Glutamatergic neuron (in vitro differentiated cells): ENCODE results near the gene RDH16. TPM values are rescaled to one million over a fixed set of nuclear protein-coding genes. Genes with fewer than 3 reads are reported as not detected.
"Not testable (repeated sequence)": the region's sequence is repeated elsewhere in the genome, so short reads cannot be mapped to it uniquely, and the experiment has no call there.

Experiments used
- DNase-seq: peaks from one replicate; pipeline ENCODE4 v3.0.0; 2022
- H3K27ac Mint-ChIP-seq: one replicate; pipeline ENCODE4 v1.8.0; 2020; ENCODE audit warnings: mild to moderate bottlenecking, mixed read lengths, inconsistent platforms; ENCODE audit not compliant: unreplicated experiment
- H3K27me3 Mint-ChIP-seq: one replicate; pipeline ENCODE4 v1.8.0; 2020; ENCODE audit warnings: mild to moderate bottlenecking, moderate library complexity, mixed read lengths, inconsistent platforms; ENCODE audit not compliant: unreplicated experiment
- H3K36me3 Mint-ChIP-seq: one replicate; pipeline ENCODE4 v1.8.0; 2020; ENCODE audit warnings: mild to moderate bottlenecking, mixed read lengths, inconsistent platforms; ENCODE audit not compliant: unreplicated experiment
- H3K4me1 Mint-ChIP-seq: one replicate; pipeline ENCODE4 v1.8.0; 2020; ENCODE audit warnings: mild to moderate bottlenecking, low read depth, mixed read lengths, inconsistent platforms; ENCODE audit not compliant: unreplicated experiment
- H3K4me3 Mint-ChIP-seq: one replicate; pipeline ENCODE4 v1.8.0; 2020; ENCODE audit warnings: mild to moderate bottlenecking, mixed read lengths, inconsistent platforms; ENCODE audit not compliant: unreplicated experiment
- H3K9me3 Mint-ChIP-seq: one replicate; pipeline ENCODE4 v1.8.0; 2020; ENCODE audit warnings: mild to moderate bottlenecking, moderate library complexity, mixed read lengths, inconsistent platforms; ENCODE audit not compliant: unreplicated experiment
- CTCF ChIP-seq: fragments of 200-600 bp; sonication (generic); IDR thresholded peaks from one replicate; pipeline ENCODE4 v1.5.0; 2021; ENCODE audit not compliant: partially characterized antibody, unreplicated experiment
- total RNA-seq: library from RNA; stranded (reverse); fragmentation: NEBNext Ultra II Directional; extraction: Animal tissue kit (Norgen Biotek cat#: 25700); gene quantifications from one replicate; pipeline ENCODE4 v1.2.1, GENCODE V29; 2021; ENCODE audit not compliant: unreplicated experiment

Gene RDH16
- total RNA-seq, 1 donor from 2014 or later = 0.74 TPM

DNA sequence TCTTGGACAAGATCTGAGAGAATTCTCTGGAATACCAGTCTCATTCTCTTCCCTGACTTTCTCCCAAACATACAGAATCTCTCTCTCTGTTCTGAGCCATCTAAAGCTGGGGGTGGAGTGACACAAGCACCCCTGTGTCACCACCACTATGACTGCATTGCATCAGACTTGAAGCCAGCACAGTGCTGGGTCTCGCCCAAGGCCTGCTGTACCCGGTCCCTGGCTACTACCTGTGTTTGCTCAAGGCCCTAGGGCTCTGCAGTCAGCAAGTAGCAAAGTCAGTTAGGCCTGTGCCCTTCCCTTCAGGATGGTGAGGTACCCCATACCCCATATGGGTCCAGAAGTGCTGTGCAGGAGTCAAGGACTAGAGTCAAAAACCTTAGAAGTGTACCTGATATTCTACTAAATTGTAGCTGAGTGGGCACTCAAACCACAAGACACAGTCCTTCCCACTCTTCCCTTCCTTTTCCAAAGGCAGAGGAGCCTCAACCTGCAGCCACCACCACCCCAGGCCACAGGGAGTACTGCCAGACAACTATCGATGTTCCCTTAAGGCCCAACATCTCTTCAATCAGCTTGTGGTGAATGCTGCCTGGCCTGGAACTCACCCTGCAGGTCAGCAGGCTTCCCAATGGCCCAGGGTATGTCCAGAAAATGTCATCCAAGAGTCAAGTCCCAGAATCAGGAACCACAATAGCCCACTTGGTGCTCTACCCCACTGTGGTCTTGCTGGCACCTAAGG is 21.2 kb upstream of the RDH16 start:
- Mint-ChIP-seq H3K36me3 (peaks cover 7% of the 10 kb centered on the region), H3K4me1 (no peaks in the 10 kb centered on the region), H3K27ac (no peak overlapping the region), H3K27me3 (peaks cover 4% of the 10 kb centered on the region), H3K9me3 (peaks cover 2% of the 10 kb centered on the region), H3K4me3 (no peak overlapping the region)
- DNase-seq = no peak
- no peak for TF ChIP-seq CTCF

GRCh38 chr12:56977361-56977760 is 20.0 kb upstream of the RDH16 start:
- not testable (repeated sequence) for H3K9me3 Mint-ChIP-seq, H3K4me3 Mint-ChIP-seq, H3K27ac Mint-ChIP-seq, H3K4me1 Mint-ChIP-seq, DNase-seq, H3K36me3 Mint-ChIP-seq, H3K27me3 Mint-ChIP-seq

GRCh38 chr12:56974224-56974623 is 16.8 kb upstream of the RDH16 start:
- H3K9me3 Mint-ChIP-seq, H3K27ac Mint-ChIP-seq: not testable (repeated sequence)

DNA sequence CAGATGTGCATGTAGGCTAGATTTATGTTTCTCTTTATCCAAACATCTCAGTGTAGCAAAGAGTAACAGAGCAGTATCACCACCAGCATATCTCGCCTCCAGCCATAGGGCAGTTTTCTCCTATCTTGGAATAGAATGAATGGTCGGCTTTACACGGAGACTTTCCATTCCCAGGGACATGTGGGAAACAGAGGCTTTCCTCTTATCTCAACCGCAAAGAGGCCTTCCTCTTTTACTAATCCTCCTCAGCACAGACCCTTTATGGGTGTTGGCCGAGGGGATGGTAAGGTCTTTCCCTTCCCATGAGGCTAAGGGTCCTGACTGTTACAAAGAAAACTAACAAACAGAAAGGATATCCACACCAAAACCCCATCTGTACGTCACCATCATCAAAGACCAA is 11.5 kb upstream of the RDH16 start:
- DNase-seq, H3K4me3 Mint-ChIP-seq, H3K9me3 Mint-ChIP-seq, H3K4me1 Mint-ChIP-seq, H3K27me3 Mint-ChIP-seq, H3K27ac Mint-ChIP-seq, H3K36me3 Mint-ChIP-seq: not testable (repeated sequence)

More at GRCh38 chr12:56974224-56974623, 16.8 kb upstream of the RDH16 start:
- not testable (repeated sequence) for H3K4me1 Mint-ChIP-seq, H3K27me3 Mint-ChIP-seq, H3K4me3 Mint-ChIP-seq, DNase-seq, H3K36me3 Mint-ChIP-seq

DNA sequence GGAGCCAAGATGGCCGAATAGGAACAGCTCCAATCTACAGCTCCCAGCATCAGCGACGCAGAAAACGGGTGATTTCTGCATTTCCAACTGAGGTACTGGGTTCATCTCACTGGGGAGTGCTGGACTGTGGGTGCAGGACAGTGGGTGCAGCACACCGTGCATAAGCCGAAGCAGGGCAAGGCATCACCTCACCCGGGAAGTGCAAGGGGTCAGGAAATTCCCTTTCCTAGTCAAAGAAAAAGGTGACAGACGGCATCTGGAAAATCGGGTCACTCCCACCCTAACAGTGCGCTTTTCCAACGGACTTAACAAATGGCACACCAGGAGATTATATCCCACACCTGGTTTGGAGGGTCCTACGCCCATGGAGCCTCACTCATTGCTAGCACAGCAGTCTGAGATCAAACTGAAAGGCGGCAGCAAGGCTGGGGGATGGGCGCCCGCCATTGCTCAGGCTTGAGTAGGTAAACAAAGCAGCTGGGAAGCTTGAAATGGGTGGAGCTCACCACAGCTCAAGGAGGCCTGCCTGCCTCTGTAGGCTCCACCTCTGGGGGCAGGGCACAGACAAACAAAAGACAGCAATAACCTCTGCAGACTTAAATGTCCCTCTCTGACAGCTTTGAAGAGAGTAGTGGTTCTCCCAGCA is 8.7 kb upstream of the RDH16 start:
- H3K27me3 Mint-ChIP-seq, H3K4me1 Mint-ChIP-seq, H3K9me3 Mint-ChIP-seq, H3K4me3 Mint-ChIP-seq, H3K27ac Mint-ChIP-seq, DNase-seq: not testable (repeated sequence)
- peaks cover 20% of the 10 kb centered on the region for H3K36me3 Mint-ChIP-seq

DNA sequence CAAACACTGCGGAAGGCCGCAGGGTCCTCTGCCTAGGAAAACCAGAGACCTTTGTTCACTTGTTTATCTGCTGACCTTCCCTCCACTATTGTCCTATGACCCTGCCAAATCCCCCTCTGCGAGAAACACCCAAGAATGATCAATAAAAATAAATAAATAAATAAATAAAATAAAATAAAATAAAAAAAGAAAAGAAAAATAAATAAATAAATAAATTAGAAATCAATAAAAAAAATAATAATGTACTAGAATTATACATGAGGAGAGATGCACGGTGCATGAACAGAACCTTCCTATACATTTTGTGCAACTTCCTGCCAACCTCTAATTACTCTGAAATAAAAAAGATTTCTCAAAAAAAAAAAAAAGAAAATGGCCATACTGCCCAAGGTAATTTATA is 7.7 kb upstream of the RDH16 start:
- not testable (repeated sequence) for H3K27me3 Mint-ChIP-seq, H3K9me3 Mint-ChIP-seq, H3K4me3 Mint-ChIP-seq, DNase-seq, H3K27ac Mint-ChIP-seq, H3K4me1 Mint-ChIP-seq
- peaks cover 20% of the 10 kb centered on the region for H3K36me3 Mint-ChIP-seq

DNA sequence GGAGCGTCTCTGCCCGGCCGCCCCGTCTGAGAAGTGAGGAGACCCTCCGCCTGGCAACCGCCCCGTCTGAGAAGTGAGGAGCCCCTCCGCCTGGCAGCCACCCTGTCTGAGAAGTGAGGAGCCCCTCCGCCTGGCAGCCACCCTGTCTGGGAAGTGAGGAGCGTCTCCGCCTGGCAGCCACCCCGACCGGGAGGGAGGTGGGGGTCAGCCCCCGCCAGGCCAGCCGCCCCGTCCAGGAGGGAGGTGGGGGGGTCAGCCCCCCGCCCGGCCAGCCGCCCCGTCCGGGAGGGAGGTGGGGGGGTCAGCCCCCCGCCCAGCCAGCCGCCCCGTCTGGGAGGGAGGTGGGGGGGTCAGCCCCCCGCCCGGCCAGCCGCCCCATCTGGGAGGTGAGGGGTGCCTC is 6.1 kb upstream of the RDH16 start:
- not testable (repeated sequence) for H3K4me1 Mint-ChIP-seq, H3K4me3 Mint-ChIP-seq, H3K27ac Mint-ChIP-seq, H3K9me3 Mint-ChIP-seq, H3K27me3 Mint-ChIP-seq, DNase-seq
- H3K36me3 Mint-ChIP-seq = peaks cover 20% of the 10 kb centered on the region

DNA sequence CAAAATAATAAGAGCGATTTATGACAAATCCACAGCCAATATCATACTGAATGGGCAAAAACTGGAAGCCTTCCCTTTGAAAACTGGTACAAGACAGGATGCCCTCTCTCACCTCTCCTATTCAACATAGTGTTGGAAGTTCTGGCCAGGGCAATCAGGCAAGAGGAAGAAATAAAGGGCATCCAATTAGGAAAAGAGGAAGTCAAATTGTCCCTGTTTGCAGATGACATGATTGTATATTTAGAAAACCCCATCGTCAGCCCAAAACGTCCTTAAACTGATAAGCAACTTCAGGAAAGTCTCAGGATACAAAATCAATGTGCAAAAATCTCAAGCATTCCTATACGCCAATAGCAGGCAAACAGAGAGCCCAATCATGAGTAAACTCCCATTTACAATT is 4.8 kb upstream of the RDH16 start:
- not testable (repeated sequence) for H3K27ac Mint-ChIP-seq, H3K4me1 Mint-ChIP-seq, H3K27me3 Mint-ChIP-seq, DNase-seq, H3K4me3 Mint-ChIP-seq, H3K9me3 Mint-ChIP-seq
- peaks cover 11% of the 10 kb centered on the region for H3K36me3 Mint-ChIP-seq
